ENCODE results near the gene TACO1. TPM values are rescaled to one million over a fixed set of nuclear protein-coding genes. Genes with fewer than 3 reads are reported as not detected.

Gene TACO1
- total RNA-seq, 2 donors from 2014 or later, result 11.1 to 11.4 TPM

DNA sequence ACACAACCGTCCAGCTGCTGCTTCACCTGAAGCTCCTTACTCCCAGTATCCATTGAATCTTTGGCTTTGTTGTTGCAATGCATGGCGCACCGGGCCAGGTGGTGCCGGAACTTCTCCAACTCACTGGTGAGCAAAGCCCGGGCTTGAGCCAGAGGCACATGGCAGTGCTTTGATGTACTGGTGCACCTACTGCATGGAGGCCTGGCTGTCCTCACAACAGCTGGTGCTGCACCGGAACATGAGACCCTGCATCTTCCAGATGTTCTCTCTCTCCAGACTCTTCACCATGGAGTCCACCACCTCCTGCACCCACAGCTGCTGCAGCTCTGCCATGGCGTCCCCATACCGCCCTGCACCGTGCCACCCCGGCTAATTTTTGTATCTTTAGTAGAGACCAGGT, 10.2 kb downstream of the TACO1 start:
- H3K4me3 ChIP-seq, result no peak overlapping the region
- ATAC-seq (ENCODE audit: insufficient number of reproducible peaks, low FRiP score, low read depth) (no peak), DNase-seq (ENCODE audit: low spot score) (no peak)
- H3K36me3 ChIP-seq, result peaks cover 18% of the 10 kb centered on the region
- H3K27me3 ChIP-seq (replicated peaks; ENCODE audit: insufficient read depth), result no peaks in the 10 kb centered on the region
- H3K4me1 ChIP-seq (ENCODE audit: control insufficient read depth in 1 of 2, low read depth in 2 of 2), result no peaks in the 10 kb centered on the region
- H3K27ac ChIP-seq, result no peak overlapping the region
- TF ChIP-seq, protein P1, sequence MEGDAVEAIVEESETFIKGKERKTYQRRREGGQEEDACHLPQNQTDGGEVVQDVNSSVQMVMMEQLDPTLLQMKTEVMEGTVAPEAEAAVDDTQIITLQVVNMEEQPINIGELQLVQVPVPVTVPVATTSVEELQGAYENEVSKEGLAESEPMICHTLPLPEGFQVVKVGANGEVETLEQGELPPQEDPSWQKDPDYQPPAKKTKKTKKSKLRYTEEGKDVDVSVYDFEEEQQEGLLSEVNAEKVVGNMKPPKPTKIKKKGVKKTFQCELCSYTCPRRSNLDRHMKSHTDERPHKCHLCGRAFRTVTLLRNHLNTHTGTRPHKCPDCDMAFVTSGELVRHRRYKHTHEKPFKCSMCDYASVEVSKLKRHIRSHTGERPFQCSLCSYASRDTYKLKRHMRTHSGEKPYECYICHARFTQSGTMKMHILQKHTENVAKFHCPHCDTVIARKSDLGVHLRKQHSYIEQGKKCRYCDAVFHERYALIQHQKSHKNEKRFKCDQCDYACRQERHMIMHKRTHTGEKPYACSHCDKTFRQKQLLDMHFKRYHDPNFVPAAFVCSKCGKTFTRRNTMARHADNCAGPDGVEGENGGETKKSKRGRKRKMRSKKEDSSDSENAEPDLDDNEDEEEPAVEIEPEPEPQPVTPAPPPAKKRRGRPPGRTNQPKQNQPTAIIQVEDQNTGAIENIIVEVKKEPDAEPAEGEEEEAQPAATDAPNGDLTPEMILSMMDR (IDR thresholded peaks at IDR 0.05), result no peak
- H3K9me3 ChIP-seq, result no peaks in the 10 kb centered on the region

DNA sequence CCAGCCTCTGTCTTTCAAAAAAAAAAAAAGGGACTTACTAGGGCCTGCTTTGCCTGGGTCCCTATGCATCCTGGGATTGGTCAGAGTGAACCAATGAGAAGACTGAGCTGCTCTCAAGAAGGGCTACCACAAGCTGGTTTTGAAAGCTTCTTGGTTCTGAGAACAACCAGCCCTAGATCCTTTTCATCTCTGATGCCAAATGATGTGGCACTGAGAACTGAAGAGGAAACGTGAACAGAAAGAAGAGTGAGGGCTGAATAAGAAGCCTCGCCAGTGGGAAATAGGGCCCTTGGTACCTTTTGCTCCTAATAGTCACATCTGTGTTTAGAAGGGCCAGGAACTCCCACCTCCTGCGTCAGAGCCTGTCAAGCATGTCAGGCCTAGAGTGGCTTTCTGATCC, 10.7 kb downstream of the TACO1 start:
- TF ChIP-seq, protein P1 (IDR thresholded peaks at IDR 0.05), result no peak
- peaks cover 14% of the 10 kb centered on the region for H3K36me3 ChIP-seq
- DNase-seq (ENCODE audit: low spot score) (no peak), ATAC-seq (ENCODE audit: insufficient number of reproducible peaks, low FRiP score, low read depth) (no peak)
- no peak overlapping the region for H3K4me3 ChIP-seq
- no peaks in the 10 kb centered on the region for H3K4me1 ChIP-seq (ENCODE audit: control insufficient read depth in 1 of 2, low read depth in 2 of 2)
- H3K27me3 ChIP-seq (replicated peaks; ENCODE audit: insufficient read depth), result no peaks in the 10 kb centered on the region
- H3K9me3 ChIP-seq, result no peaks in the 10 kb centered on the region
- no peak overlapping the region for H3K27ac ChIP-seq

DNA sequence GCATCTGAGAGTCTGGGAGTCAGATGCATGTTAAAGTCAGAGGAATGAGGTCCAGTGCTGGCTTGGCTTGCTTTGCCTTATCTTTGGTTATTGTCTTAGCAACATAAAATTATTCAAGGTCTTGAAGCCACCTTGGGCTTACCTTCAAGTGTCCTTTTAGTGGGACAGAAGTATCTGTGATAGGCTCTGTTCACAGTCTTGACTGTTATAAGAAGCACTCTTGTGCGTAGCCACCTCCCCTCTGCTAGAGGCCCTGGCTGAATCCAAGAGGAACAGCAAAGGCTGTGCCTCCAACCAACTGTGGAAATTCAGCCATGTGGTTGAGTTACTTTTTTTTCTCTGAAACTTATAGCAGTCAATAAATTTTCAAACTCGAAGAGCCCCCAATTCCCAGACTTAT, 13.0 kb downstream of the TACO1 start:
- Histone ChIP-seq H3K4me1 (ENCODE audit: control insufficient read depth in 1 of 2, low read depth in 2 of 2) (no peaks in the 10 kb centered on the region), H3K9me3 (no peaks in the 10 kb centered on the region), H3K27ac (no peak overlapping the region), H3K4me3 (no peak overlapping the region), H3K36me3 (no peaks in the 10 kb centered on the region), H3K27me3 (replicated peaks; ENCODE audit: insufficient read depth) (no peaks in the 10 kb centered on the region)
- ATAC-seq (ENCODE audit: insufficient number of reproducible peaks, low FRiP score, low read depth), result no peak
- TF ChIP-seq, protein P1 (IDR thresholded peaks at IDR 0.05), result no peak
- no peak for DNase-seq (ENCODE audit: low spot score)

DNA sequence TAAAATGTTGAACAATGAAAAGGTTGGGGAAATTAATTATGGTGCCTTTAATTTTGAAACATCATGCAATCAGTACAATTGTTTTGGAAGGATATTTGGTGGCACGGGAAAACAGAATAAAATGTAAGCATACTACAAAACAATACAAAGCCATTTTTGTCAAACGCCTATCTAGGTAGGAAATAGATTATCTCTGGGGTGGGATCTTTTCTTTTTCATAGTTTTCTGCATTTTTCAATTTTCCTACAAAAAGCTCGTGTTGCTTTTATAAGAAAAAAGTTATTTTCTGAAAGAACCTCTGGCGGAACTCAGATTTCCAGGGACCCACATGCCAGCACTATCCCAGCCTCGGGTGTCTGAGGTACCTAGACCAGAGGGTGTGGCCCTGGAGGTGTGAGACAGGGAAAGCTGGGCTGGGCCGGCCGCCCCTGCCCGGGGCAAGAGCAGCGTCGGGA, 20.6 kb downstream of the TACO1 start:
- no peaks in the 10 kb centered on the region for H3K9me3 ChIP-seq
- TF ChIP-seq, protein P1 (IDR thresholded peaks at IDR 0.05), result no peak
- no peaks in the 10 kb centered on the region for H3K27me3 ChIP-seq (replicated peaks; ENCODE audit: insufficient read depth)
- peak overlapping the region; percentile 89 for H3K4me3 ChIP-seq
- DNase-seq (ENCODE audit: low spot score) (no peak), ATAC-seq (ENCODE audit: insufficient number of reproducible peaks, low FRiP score, low read depth) (no peak)
- H3K27ac ChIP-seq, result peak overlapping the region; percentile 77 to 88
- H3K4me1 ChIP-seq (ENCODE audit: control insufficient read depth in 1 of 2, low read depth in 2 of 2), result peaks cover 26 to 34% of the 10 kb centered on the region in 2 donors
- no peaks in the 10 kb centered on the region for H3K36me3 ChIP-seq

DNA sequence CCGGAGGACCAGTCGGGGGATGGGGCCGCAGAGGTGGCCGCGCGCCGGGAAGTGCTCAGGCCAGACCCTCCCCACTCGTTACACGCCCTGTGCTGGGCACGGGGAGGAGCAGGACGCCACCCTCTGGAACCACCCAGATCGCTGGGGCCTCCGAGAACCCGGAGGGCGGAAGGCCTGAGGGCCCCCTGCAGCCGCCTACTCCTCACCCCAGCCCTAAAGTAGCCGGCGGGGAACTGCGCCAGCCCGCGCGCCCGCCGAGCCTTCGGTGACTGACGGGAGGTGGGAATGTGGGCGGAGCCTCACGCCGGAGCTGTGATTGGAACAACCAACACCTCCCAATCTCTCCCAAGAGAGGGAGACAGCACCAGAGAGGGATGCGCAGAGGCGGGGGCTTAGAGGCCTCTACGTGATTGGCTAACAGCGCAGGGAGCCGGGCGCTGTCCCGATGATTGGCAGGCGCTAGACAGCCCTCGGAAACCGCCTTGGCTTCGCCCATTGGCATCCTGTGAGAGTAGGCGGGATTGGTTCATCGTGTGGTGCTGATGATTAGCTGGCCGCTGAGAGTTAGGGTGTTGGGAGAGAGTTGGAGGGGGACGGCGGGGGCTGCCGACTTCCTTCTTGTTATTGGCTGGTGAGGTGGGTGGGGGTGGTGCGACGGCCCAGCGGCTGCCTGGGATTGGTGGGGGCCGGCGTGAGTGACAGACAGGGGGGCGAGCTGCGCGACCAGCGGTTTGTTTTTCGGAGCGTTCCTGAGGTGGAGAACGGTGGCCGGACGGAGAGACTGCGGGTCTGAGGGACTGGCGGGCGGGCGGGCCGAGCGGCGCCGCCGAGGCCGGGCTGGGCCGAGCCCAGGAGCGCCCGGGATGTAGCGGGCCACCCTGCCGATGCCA, 21.2 kb downstream of the TACO1 start, which contains the start of gene MAP3K3:
MAP3K3 (plus strand) TSS at position 734 of the 890 bp plus-strand sequence. CDS start 343 bp downstream, outside the sequence.
- no peaks in the 10 kb centered on the region for H3K9me3 ChIP-seq
- peak; percentile 98 for ATAC-seq (ENCODE audit: insufficient number of reproducible peaks, low FRiP score, low read depth)
- no peaks in the 10 kb centered on the region for H3K36me3 ChIP-seq
- peak within 1 kb of the TSS; percentile 77 to 88 for H3K27ac ChIP-seq
- H3K27me3 ChIP-seq (replicated peaks; ENCODE audit: insufficient read depth), result no peaks in the 10 kb centered on the region
- DNase-seq (ENCODE audit: low spot score), result peak; percentile 98
- H3K4me3 ChIP-seq, result peak within 1 kb of the TSS; percentile 89
- TF ChIP-seq, protein P1 (IDR thresholded peaks at IDR 0.05), result no peak
- peaks cover 30 to 41% of the 10 kb centered on the region in 2 donors for H3K4me1 ChIP-seq (ENCODE audit: control insufficient read depth in 1 of 2, low read depth in 2 of 2)
